GM21367 (cell line): ENCODE measurements around the gene CYLD.

ENCODE experiments used
- ATAC-seq: cut with Tn5 transposase; IDR thresholded peaks from one replicate; pipeline ENCODE4 v1.9.1; 2021; ENCODE audit not compliant: unreplicated experiment

The CYLD gene

GRCh38 chr16:50776037-50776436, 34.2 kb downstream of the CYLD start:
- ATAC-seq: no peak

GRCh38 chr16:50778284-50779163, 36.6 kb downstream of the CYLD start:
- no peak for ATAC-seq

DNA sequence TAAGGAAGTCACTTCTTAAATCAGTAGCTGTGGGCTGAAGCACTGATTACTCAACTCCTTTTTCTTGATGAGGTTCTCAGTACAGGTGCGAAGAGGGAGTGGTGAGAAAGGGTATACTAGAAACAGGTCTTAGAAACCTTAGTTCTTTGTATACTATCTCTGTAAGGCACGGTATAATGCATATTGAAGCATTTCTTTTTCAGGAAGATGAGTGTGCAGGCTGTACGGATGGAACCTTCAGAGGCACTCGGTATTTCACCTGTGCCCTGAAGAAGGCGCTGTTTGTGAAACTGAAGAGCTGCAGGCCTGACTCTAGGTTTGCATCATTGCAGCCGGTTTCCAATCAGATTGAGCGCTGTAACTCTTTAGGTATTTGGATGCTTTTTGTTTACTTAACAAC, 39.2 kb downstream of the CYLD start:
- ATAC-seq: no peak

- no peak for ATAC-seq
Observed at GRCh38 chr16:50781518-50781917, 39.6 kb downstream of the CYLD start.

DNA sequence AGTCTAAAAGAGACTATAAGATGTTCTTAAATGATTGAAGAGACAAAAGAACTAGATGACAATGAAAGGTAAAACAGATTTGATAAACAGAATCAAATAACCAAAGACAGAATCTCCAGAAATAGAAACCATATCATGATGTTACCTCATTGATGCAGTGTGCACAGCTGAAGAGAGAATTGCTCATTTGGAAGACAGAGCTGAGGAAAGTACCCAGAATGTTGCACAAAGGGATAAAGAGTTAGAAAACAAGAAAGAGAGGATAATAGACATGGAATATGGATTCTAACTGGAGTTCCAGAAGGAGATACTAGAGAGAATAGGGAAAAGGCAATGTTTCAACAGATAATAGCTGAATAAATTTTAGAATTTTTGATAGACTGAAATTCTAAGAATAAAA, 47.9 kb downstream of the CYLD start:
- ATAC-seq: no peak

DNA sequence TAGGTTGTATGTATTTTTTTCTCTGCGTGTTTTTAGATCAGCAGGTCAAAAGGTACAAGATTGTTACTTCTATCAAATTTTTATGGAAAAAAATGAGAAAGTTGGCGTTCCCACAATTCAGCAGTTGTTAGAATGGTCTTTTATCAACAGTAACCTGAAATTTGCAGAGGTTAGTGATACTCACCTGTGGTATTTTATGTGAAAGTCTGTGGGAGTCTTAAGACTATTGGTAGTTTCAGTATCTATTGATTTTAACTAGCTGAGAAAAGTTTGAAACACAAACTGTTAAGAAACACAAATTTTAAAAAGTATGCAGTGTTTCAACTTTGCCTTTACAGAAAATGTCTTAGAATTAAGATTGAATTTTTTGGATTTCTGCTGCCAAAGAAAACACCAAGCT, 49.6 kb downstream of the CYLD start:
- ATAC-seq: no peak

GRCh38 chr16:50796829-50797228, 54.9 kb downstream of the CYLD start:
- no peak for ATAC-seq

- ATAC-seq: no peak
Observed at GRCh38 chr16:50797456-50797855, 55.6 kb downstream of the CYLD start.

GRCh38 chr16:50800074-50800473, 58.2 kb downstream of the CYLD start:
- ATAC-seq: no peak

DNA sequence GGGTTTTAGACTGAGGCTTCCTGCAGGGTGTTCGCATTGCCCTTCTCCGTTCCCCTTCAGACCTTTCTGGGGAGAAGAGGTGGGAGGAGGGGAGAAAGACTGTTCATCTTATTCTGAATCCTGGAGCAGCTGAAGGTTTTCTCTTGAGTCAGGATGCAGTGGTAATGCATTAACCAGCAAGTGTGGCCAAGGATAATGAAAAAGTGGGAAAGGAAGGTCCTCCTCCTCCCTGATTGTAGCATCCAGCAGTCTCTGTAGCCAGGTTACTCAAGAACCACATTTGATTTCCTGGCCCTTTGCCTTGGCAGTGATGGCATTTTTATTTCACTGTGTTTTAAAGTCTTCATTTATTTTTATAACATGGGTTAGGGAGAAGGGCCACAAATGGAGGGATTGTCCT, 59.1 kb downstream of the CYLD start:
- ATAC-seq: no peak

GRCh38 chr16:50802000-50802399, 60.1 kb downstream of the CYLD start:
- ATAC-seq: no peak

DNA sequence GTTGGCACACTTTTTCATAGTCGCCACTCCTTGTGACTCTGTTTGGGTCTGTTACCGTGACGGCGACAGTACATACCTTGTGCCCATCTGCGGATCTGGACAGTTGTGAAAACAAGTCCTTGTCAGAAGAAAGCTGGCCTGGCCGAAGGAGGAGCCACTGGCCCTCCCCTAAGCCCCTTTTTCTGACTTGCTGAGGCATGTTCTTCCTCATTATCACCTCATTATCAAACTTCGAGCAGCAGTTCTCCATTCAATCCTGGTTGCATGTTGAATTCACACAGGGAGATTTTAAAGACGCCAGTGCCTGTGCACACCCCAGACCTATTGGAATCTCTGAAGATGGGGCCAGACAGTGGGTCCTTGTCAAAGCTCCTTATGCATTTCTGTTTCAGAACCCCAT, 61.1 kb downstream of the CYLD start:
- no peak for ATAC-seq

DNA sequence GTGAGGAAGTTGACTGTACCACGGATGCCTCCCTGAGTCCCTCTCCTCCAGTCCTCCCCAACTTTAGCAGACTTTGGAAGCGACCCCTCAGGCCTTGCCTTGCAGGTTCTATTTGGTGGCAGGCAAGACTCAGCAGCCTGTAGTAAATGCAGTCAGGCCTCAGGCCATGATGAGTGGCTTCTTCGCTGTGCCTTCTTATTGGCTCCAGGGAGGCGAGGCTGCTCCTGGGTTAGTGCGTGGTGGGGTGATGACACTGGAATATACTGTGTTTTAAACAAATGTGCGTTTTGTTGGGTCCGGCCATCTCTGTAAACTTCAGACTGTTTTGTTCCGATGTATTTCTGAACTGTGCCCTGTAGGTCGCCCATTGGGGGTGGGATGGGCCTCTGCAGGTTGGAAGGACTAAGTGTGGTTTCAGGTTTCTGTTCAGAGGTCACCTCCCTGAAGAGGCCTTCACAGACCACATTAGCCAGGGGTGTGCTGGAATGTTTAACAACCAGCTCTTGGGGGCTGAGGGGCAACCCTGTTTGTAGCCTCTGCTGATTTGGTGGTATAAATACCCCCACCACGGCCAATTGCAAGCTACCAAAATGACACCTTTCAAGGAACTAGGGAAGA, 62.5 kb downstream of the CYLD start:
- no peak for ATAC-seq

DNA sequence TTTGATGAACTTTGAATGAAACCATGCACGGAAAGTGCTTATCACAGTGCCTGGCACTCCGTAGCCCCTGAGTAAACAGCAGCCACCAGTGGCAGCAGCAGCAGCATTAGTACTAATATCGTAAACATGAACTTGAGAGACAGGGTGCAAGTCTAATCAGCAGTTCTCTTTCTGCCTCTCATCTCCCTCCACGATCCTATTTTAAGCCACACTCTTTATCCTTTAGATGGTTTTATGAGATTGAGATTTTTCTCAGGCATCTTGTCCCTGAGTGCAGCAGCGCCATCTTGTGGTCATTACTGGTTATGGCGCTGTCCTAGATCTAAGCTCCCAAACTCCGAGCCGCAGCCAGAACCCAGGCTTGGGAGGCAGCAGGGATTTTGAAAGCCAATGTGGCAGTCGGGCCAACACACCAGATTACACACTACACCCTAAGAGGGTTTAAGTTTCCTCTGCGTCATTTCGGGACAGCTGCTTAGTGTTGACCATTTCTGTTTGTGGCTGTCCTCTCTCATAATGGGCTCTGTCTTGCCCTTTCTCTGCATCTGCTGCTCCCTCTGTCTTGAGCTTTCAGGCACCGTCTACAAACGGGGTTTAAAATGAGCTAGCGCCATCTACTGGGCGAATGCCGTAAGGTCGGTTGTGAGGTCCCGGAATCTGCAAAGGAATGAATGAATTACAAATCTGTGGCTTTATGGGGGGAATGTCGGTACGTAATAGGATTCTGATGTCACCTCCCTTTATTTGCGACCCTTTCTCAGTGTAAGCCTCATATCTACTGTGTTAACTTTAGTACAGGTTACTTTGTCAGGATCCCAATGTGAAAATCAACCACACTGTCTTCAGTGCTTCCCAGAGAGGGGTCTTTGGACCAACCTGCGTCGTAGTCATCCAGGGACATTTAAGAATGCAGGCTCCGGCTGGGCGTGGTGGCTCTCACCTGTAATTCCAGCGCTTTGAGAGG, 64.5 kb downstream of the CYLD start:
- ATAC-seq: peak; percentile 80

DNA sequence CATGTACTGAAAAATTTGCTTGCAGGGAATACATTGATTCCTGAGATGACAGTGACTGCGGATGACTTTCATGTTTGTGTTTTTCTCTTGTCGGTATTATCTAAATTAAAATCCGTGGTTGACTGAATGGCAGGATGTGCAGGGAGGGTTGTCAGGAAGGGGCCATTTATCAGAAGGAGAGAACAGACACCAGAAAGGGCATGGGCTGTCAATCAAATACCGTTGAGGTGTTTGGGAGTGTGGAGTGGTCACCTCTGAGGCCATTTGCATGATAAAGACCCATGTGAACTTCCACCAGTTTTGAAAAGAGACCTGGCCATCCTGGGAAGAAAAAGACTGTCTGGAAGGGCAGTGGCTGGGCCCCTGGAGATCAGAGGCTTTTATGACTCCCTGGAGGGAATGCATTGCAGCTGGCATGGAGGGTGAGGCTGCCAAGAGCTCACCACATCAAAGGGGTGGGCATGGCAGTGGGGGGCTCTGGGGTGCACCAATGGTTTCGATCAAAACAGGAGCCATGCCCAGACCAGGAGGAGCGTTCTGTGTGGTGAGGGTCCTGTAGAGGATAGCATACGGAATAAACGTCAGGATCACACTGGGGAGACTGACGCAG, 67.1 kb downstream of the CYLD start:
- ATAC-seq: no peak

- ATAC-seq: peak; percentile 37
Observed at GRCh38 chr16:50809561-50809960, 67.7 kb downstream of the CYLD start.

DNA sequence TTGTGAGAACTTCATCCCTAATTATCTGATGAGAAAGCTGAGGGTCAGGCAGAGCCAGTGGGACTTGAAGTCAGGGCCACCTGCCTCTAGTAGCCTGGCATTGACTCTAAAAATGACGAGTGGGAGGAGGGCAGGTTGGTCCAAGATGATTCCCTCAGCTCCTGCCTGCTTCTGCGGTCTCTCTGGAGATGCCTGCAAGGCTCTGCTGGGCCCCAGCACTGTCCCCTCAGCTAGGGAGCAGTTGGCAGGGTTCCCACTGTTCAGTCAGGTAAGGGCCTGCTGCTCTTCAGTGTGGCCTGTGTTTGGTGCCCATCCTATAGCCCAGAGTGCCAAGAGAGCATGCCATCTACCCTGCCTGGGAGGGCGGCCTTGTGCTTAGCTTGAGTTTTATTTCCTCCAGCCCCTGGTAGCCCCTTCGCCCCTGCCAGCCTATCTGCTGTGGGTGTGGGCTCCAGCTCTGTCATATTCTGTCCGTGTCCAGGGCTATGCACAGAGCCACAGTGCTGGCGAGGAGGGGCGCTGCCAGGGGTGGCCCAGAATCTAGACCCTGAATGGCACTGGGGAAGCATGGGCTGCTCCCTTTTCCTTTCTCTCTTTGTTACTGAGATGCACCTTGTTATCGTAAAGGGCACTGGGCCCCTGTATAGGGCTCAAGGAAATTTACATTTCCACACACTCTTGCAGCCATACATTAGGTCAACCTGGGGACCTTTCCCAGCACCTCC, 68.5 kb downstream of the CYLD start:
- no peak for ATAC-seq

DNA sequence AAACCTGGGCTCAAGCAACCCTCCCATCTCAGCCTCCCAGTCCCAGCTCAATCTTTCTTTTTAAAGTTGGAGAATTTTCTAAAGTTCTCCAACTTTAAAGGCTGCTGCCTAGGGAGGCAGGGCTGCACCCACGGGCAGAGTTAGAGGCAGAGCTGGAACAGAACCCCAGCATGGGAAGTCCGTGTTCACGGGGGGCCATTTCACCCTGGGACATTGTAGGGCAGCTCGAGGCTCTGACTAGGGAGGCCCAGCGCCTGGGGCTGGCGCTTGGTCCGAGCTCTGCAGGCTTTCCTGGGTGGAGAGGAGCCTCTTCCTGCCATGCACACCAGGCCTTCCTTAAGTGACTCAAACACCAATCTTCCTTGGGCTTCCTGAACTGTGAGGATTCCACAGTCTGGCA, 70.2 kb downstream of the CYLD start:
- no peak for ATAC-seq

DNA sequence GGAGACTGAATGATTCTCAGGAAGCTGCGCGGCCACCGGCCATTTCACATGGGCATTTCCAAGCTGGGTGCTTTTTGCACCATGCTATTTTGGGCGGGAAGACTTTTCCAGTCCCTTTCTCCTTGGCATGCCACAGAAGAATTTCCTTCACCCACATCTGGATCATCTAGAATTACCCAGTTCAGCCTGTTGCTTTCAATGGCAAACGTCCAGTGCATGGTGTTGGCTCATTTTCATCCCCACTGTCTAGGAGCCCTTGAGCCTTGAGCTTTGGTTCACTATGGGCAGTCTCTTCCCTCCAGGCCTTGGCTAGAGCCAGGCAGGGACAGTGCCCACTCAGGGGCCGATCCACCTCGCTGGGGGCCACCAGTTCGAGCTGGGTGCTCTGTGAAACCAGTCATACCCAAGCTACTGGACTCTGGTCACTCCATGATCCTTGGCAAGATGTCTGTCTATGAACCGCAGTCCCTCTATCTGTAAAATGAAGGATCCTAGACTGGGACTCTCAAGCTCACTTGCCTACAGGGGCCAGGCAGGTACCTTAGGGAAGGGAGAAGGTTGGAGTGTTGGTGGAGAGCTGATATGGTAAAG, 71.1 kb downstream of the CYLD start:
- no peak for ATAC-seq

DNA sequence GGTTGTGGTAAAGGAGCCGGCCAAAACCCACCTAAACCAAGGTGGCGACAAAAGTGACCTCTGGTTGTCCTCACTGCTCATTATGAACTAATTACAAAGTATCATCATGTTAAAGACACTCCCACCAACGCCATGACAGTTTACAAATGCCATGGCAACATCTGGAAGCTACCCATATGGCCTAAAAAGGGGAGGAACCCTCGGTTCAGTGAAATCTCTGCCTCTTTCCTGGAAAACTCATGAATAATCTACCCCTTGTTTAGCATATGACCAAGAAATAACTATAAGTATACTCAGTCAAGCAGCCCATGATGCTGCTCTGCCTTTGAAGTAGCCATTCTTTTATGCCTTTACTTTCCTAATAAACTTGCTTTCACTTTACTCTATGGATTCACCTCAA, 72.2 kb downstream of the CYLD start:
- ATAC-seq: no peak
